ENCODE data around the gene CREB1.

CREB1 gene

DNA sequence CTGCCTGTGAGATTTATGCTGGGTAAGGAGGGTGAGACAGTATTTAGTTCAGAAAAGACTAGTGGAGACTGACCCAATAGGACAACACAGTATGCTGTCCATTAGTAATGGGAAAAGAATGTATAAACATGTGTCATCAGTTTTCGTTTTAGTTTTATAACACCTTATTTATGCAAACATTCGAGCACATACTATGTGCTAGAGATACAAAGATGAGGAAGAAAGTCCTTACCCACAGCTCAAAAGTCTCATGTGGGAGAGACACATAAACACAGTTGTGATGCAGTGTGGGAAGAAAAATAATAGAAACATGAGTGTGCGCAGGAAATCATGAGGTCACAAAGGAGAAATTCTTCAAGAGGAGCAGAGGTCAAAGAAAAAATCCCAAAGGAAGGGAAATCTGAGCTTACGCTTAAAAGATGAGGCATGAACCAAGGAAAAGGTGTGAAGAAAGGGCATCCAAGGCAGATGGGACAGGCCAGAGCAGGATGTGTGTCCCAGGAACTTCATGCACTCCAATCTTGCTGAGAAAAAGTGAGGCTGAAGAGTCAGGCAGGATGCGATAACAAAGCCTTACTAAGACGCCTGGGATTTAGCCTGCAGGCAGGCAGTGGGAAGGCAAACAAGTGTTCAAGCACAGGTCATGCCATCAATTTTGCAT lies 87.4 kb downstream of the CREB1 start:
- no peak overlapping the region for H3K27ac ChIP-seq (replicated peaks)
- no peak overlapping the region for H3K4me3 ChIP-seq (replicated peaks; ENCODE audit: insufficient read depth, low read length)
- DNase-seq (ENCODE audit: low read depth in 1 of 2, low spot score in 1 of 2), result no peak
- H3K27me3 ChIP-seq (ENCODE audit: insufficient read depth, poor library complexity, severe bottlenecking), result no peaks in the 10 kb centered on the region
- TF ChIP-seq GABPA (IDR thresholded peaks at IDR 0.05; ENCODE audit: low read depth) (no peak), POLR2AphosphoS5 (IDR thresholded peaks at IDR 0.05; ENCODE audit: low read depth) (no peak), SPI1 (IDR thresholded peaks at IDR 0.05; ENCODE audit: borderline replicate concordance, low read depth) (no peak)
- TF ChIP-seq, protein P1, sequence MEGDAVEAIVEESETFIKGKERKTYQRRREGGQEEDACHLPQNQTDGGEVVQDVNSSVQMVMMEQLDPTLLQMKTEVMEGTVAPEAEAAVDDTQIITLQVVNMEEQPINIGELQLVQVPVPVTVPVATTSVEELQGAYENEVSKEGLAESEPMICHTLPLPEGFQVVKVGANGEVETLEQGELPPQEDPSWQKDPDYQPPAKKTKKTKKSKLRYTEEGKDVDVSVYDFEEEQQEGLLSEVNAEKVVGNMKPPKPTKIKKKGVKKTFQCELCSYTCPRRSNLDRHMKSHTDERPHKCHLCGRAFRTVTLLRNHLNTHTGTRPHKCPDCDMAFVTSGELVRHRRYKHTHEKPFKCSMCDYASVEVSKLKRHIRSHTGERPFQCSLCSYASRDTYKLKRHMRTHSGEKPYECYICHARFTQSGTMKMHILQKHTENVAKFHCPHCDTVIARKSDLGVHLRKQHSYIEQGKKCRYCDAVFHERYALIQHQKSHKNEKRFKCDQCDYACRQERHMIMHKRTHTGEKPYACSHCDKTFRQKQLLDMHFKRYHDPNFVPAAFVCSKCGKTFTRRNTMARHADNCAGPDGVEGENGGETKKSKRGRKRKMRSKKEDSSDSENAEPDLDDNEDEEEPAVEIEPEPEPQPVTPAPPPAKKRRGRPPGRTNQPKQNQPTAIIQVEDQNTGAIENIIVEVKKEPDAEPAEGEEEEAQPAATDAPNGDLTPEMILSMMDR (IDR thresholded peaks at IDR 0.05; ENCODE audit: insufficient read depth, low read length), result no peak
- TF ChIP-seq, protein P2, sequence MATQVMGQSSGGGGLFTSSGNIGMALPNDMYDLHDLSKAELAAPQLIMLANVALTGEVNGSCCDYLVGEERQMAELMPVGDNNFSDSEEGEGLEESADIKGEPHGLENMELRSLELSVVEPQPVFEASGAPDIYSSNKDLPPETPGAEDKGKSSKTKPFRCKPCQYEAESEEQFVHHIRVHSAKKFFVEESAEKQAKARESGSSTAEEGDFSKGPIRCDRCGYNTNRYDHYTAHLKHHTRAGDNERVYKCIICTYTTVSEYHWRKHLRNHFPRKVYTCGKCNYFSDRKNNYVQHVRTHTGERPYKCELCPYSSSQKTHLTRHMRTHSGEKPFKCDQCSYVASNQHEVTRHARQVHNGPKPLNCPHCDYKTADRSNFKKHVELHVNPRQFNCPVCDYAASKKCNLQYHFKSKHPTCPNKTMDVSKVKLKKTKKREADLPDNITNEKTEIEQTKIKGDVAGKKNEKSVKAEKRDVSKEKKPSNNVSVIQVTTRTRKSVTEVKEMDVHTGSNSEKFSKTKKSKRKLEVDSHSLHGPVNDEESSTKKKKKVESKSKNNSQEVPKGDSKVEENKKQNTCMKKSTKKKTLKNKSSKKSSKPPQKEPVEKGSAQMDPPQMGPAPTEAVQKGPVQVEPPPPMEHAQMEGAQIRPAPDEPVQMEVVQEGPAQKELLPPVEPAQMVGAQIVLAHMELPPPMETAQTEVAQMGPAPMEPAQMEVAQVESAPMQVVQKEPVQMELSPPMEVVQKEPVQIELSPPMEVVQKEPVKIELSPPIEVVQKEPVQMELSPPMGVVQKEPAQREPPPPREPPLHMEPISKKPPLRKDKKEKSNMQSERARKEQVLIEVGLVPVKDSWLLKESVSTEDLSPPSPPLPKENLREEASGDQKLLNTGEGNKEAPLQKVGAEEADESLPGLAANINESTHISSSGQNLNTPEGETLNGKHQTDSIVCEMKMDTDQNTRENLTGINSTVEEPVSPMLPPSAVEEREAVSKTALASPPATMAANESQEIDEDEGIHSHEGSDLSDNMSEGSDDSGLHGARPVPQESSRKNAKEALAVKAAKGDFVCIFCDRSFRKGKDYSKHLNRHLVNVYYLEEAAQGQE (IDR thresholded peaks at IDR 0.05; ENCODE audit: insufficient replicate concordance, low read depth), result no peak

DNA sequence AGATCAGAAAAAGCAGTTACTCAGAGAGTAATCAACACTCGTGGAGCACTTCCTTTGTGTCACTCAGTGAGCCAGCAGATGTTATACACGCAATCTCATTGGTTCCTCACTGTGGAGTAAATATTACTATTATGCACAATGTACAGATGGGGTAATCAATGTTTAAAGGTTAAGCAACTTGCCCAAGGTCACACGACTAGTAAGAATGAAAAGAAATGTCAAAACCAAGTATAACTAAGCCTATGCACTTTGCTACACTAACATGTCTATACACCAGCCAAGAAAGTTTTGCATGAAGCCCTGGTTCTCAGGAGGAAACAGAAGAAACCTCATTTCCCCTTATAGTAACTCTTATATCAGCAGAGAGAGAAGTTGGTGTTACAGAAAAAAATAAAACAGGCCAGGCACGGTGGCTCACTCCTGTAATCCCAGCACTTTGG lies 90.0 kb downstream of the CREB1 start:
- peak overlapping the region; percentile 58 for H3K27ac ChIP-seq (replicated peaks)
- peak; percentile 78 to 83 for DNase-seq (ENCODE audit: low read depth in 1 of 2, low spot score in 1 of 2)
- H3K4me3 ChIP-seq (replicated peaks; ENCODE audit: insufficient read depth, low read length), result no peak overlapping the region
- H3K27me3 ChIP-seq (ENCODE audit: insufficient read depth, poor library complexity, severe bottlenecking), result no peaks in the 10 kb centered on the region
- peak; percentile 50; the same call in 1 of the 2 replicates for TF ChIP-seq SPI1 (IDR thresholded peaks at IDR 0.05; ENCODE audit: borderline replicate concordance, low read depth)
- TF ChIP-seq, protein P1 (IDR thresholded peaks at IDR 0.05; ENCODE audit: insufficient read depth, low read length), result no peak

DNA sequence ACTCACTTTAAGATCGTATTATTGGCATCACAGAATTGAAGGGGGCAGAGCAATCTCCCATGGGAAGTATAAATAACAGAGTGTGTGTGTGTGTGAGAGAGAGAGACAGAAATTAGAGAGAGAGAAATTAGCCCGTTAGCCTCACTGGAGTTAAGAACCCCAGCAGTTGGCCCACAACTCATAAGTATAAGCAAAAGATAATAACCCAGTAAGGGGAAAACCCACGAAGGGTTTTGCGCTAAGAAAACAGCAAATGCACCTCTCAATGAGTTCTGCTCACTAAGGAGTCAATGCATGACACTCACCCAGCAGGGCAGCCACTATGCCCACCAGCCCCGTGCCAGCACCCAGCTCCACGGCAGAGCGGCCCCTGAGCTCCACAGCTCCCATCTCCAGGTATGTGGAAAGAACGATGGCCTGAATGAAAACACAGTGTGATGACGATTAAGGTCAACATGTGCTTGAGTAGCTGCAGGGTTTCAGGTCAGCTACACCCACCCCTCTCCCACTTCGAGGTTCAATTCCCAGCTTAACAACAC lies 91.8 kb downstream of the CREB1 start:
- H3K27me3 ChIP-seq (ENCODE audit: insufficient read depth, poor library complexity, severe bottlenecking), result no peaks in the 10 kb centered on the region
- no peak overlapping the region for H3K4me3 ChIP-seq (replicated peaks; ENCODE audit: insufficient read depth, low read length)
- peak overlapping the region; percentile 58; the same call in 1 of the 2 replicates for H3K27ac ChIP-seq (replicated peaks)
- no peak for TF ChIP-seq POLR2AphosphoS5 (IDR thresholded peaks at IDR 0.05; ENCODE audit: low read depth)
- TF ChIP-seq GABPA (IDR thresholded peaks at IDR 0.05; ENCODE audit: low read depth), result no peak
- TF ChIP-seq, protein P1 (IDR thresholded peaks at IDR 0.05; ENCODE audit: insufficient read depth, low read length), result no peak
- no peak for TF ChIP-seq SPI1 (IDR thresholded peaks at IDR 0.05; ENCODE audit: borderline replicate concordance, low read depth)
- TF ChIP-seq, protein P2 (IDR thresholded peaks at IDR 0.05; ENCODE audit: insufficient replicate concordance, low read depth), result no peak
- no peak for DNase-seq (ENCODE audit: low read depth in 1 of 2, low spot score in 1 of 2)
